Lower leg skin (tissue), 4 donors: ENCODE results near the gene NPAS2. TPM values are rescaled to one million over a fixed set of nuclear protein-coding genes. Genes with fewer than 3 reads are reported as not detected.

ENCODE experiments used
- DNase-seq, 2 donors: peaks; one replicate each; pipeline ENCODE4 v3.0.0-alpha.2; 2019; ENCODE audit warnings: low spot score in 2 of 2
- H3K4me3 ChIP-seq: fragments of 200-600 bp; sonication (generic); 2 replicates; pipeline ENCODE4 v1.5.1; 2017; ENCODE audit warnings: mild to moderate bottlenecking, low read depth; ENCODE audit not compliant: poor library complexity, severe bottlenecking
- CTCF ChIP-seq, 3 donors: fragments of 450-650 bp; IDR thresholded peaks; one replicate each; pipeline ENCODE4 v1.5.1; 2016; ENCODE audit warnings: antibody characterized with exemption in 3 of 3, mild to moderate bottlenecking in 3 of 3, moderate library complexity in 2 of 3
- POLR2A ChIP-seq, 2 donors: fragments of 450-650 bp; IDR thresholded peaks; one replicate each; pipeline ENCODE4 v1.6.1; 2016 to 2017; ENCODE audit warnings: antibody characterized with exemption in 2 of 2, mild to moderate bottlenecking in 1 of 2, moderate library complexity in 1 of 2
- WGBS, 2 donors: methylation state at CpG; one replicate each; pipeline ENCODE4 v1.1.5; 2018; 5-methylcytosine and 5-hydroxymethylcytosine counted together
- intact Hi-C: fragments of 100-400 bp; cut with DNase I; formaldehyde crosslinking; loops from one replicate; pipeline ENCODE4 v1.15.0; 2023; ENCODE audit warnings: low total_unique reads
- total RNA-seq, 4 donors: library from RNA; depleted of rRNA; stranded (reverse); fragments of >200 nt; gene quantifications; one replicate each; pipeline ENCODE4 v1.1.0, GENCODE V29; 2016

NPAS2 gene
- total RNA-seq, 4 donors from 2014 or later: 58.0 to 75.5 (median 62.1) TPM

DNA sequence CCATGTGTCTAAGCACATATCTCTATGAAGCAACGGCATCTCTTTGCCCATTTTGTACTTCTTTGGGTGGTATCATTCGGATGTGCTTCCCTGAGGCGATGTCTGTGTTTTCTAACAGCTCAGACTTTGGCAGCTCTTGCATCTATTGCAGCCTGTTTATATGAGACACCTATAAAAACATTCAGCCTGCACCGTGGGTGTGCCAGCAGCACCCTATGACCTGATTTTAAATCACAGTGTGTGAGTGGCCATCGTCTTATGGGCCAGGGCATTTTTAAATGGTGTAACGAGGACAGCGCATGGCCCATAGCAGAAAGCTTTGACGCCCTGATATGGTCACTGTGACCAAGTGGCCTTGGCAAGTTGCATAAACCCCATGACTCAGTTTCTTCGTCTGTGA is 12.9 kb downstream of the NPAS2 start:
- no peak for TF ChIP-seq POLR2A (IDR thresholded peaks at IDR 0.05)
- no peak for TF ChIP-seq CTCF (IDR thresholded peaks at IDR 0.05)
- WGBS, 2 donors: 51 to 54% methylated on average over 9 of the region's 9 CpGs
- intact Hi-C loops: no loop called here
- no peak overlapping the region for H3K4me3 ChIP-seq
- no peak for DNase-seq

GRCh38 chr2:100833331-100833730 is 13.4 kb downstream of the NPAS2 start:
- intact Hi-C loops: no loop called here
- H3K4me3 ChIP-seq: no peak overlapping the region
- no peak for DNase-seq
- TF ChIP-seq POLR2A (IDR thresholded peaks at IDR 0.05) (no peak), CTCF (IDR thresholded peaks at IDR 0.05) (no peak)
- 63 to 74% methylated on average over 1 of the region's 1 CpG for WGBS, 2 donors

DNA sequence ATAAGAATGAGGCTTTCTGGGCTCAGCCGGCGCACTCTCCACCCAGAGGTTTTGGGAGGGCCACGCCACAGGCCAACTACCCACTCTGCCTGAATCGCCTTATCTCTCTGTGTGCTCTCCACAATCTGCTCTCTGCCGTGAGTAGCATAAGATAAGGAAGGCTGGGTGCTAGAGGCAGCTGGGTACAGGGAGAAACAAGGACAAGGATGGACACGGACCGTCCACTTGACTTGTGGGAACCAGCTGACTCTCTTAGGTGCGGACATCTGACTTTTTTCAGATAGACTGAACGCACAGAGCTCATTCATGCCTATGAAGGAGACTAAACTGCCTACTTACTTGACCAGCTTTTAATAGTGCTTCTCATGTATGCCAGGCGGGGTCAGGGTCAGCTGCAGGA is 14.3 kb downstream of the NPAS2 start:
- TF ChIP-seq CTCF (IDR thresholded peaks at IDR 0.05) (no peak), POLR2A (IDR thresholded peaks at IDR 0.05) (no peak)
- DNase-seq: no peak
- 91 to 95% methylated on average over 10 of the region's 10 CpGs for WGBS, 2 donors
- no peak overlapping the region for H3K4me3 ChIP-seq
- intact Hi-C loops: no loop called here

DNA sequence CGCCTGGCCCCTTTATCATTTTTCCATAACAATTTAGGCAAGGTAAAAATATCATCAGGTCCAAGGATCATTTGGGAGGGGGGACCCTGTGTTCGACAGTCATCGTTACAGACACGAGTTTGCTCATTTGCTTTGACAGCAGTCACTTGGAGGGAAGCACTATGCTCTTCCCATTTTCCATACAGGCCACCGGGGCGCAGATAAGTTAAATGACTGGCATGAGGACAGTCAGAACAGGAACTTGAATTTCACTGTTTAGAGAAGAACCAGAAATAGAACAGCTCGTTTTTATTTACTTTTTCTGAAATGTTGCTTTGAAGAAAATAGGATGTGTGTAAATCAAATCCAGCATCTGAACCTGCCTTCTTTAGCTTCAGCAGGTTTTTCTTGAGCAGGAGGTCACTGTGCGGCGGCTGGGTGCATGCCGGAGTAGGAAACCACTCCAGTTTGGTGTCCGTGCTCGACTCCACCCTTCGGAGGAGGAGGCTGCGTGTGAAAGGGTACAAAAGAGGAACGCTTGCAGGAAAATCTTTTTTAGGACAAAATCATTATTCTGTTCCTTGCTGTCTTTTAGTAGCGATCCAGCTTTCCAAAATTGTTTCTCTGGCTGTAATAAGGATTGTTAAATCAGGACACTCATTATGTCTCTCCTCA is 15.2 kb downstream of the NPAS2 start:
- TF ChIP-seq POLR2A (IDR thresholded peaks at IDR 0.05): no peak
- no peak for TF ChIP-seq CTCF (IDR thresholded peaks at IDR 0.05)
- intact Hi-C loops: no loop called here
- 82 to 86% methylated on average over 16 of the region's 16 CpGs for WGBS, 2 donors
- H3K4me3 ChIP-seq: no peak overlapping the region
- no peak for DNase-seq

DNA sequence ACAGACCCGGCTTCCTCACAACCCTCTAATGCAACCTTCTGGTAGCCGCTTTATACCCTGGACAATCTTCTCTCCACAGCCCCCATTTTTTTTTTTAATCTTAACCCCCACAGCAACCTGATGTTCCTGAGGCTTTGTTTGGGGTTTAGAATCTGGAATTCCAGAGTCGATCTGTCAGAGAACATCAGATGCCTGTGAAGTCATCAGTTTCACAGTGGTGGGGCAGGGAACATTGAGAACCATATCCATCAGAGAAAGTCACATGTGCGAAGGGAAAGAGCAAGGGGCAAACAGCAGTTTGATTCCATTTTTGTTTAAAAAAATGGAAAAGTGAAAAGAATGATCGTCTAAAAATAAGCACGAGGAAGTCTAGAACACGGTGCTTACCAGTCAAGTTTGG is 20.6 kb downstream of the NPAS2 start:
- TF ChIP-seq POLR2A (IDR thresholded peaks at IDR 0.05) (no peak), CTCF (IDR thresholded peaks at IDR 0.05) (no peak)
- WGBS, 2 donors: 80 to 81% methylated on average over 7 of the region's 7 CpGs
- intact Hi-C loops: no loop called here
- no peak overlapping the region for H3K4me3 ChIP-seq
- no peak for DNase-seq
